Hepatocyte (in vitro differentiated cells): ENCODE results near the gene DGKI. TPM values are rescaled to one million over a fixed set of nuclear protein-coding genes. Genes with fewer than 3 reads are reported as not detected.

Experiments used
- DNase-seq: peaks from one replicate; pipeline ENCODE4 v3.0.0-alpha.2; 2016; ENCODE audit warnings: low spot score
- H2AFZ ChIP-seq: fragments of 200-600 bp; sonication (generic); 2 replicates; pipeline ENCODE4 v1.6.0; 2016; ENCODE audit warnings: antibody characterized with exemption, mild to moderate bottlenecking
- H3K27ac ChIP-seq: fragments of 200-600 bp; sonication (generic); 2 replicates; pipeline ENCODE4 v1.5.1; 2016; ENCODE audit warnings: mild to moderate bottlenecking
- H3K27me3 ChIP-seq: fragments of 200-600 bp; sonication (generic); 2 replicates; pipeline ENCODE4 v1.6.1; 2016
- H3K36me3 ChIP-seq: fragments of 200-600 bp; sonication (generic); replicated peaks from 2 replicates; pipeline ENCODE4 v1.5.1; 2016; ENCODE audit warnings: low read depth; ENCODE audit not compliant: insufficient read depth
- H3K4me1 ChIP-seq: fragments of 200-600 bp; sonication (generic); 2 replicates; pipeline ENCODE4 v1.5.1; 2016; ENCODE audit warnings: mild to moderate bottlenecking, moderate library complexity; ENCODE audit not compliant: insufficient read depth
- H3K4me2 ChIP-seq: fragments of 200-600 bp; sonication (generic); 2 replicates; pipeline ENCODE4 v1.6.0; 2016
- H3K4me3 ChIP-seq: fragments of 200-600 bp; sonication (generic); 2 replicates; pipeline ENCODE4 v1.5.1; 2016; ENCODE audit warnings: mild to moderate bottlenecking
- H3K79me2 ChIP-seq: fragments of 200-600 bp; sonication (generic); 2 replicates; pipeline ENCODE4 v1.6.0; 2017; ENCODE audit warnings: mild to moderate bottlenecking
- H3K9me2 ChIP-seq: fragments of 200-600 bp; sonication (generic); replicated peaks from 2 replicates; pipeline ENCODE4 v1.6.0; 2017; ENCODE audit warnings: mild to moderate bottlenecking; ENCODE audit not compliant: insufficient read depth
- H3K9me3 ChIP-seq: fragments of 200-600 bp; sonication (generic); 2 replicates; pipeline ENCODE4 v1.5.1; 2016; ENCODE audit warnings: low read depth, mild to moderate bottlenecking
- H4K20me1 ChIP-seq: fragments of 200-600 bp; sonication (generic); 2 replicates; pipeline ENCODE4 v1.6.0; 2016; ENCODE audit warnings: mild to moderate bottlenecking; ENCODE audit not compliant: insufficient read depth, poor library complexity, severe bottlenecking
- CTCF ChIP-seq: fragments of 200-600 bp; sonication (generic); IDR thresholded peaks from 2 replicates; pipeline ENCODE4 v1.5.1; 2016; ENCODE audit warnings: antibody characterized with exemption, mild to moderate bottlenecking; ENCODE audit not compliant: poor library complexity
- EZH2 ChIP-seq: fragments of 200-600 bp; sonication (generic); IDR thresholded peaks from 2 replicates; pipeline ENCODE4 v1.6.1; 2016; ENCODE audit warnings: antibody characterized with exemption, mild to moderate bottlenecking, borderline replicate concordance
- EZH2phosphoT487 ChIP-seq: fragments of 200-600 bp; sonication (generic); IDR thresholded peaks from one replicate; pipeline ENCODE4 v1.6.1; 2018; ENCODE audit warnings: antibody characterized with exemption, mild to moderate bottlenecking, low read depth, moderate library complexity; ENCODE audit not compliant: unreplicated experiment, severe bottlenecking
- WGBS: methylation state at CpG from one replicate; pipeline ENCODE4 v1.1.6; 2016; ENCODE audit warnings: low lambda C conversion rate; ENCODE audit errors: missing lambda C conversion rate; 5-methylcytosine and 5-hydroxymethylcytosine counted together
- polyA plus RNA-seq: library from polyadenylated mRNA; unstranded; fragments of >200 nt; fragmentation: Nextera tagmentation; extraction: Ambion mirVana; gene quantifications from 2 replicates; pipeline ENCODE4 v1.2.1, GENCODE V29; 2016
- total RNA-seq: library from RNA; depleted of rRNA; stranded (reverse); fragments of >200 nt; gene quantifications from 2 replicates; pipeline ENCODE4 v1.2.3, GENCODE V29; 2014

The DGKI gene
- total and polyA plus RNA-seq, 2 experiments from 2014 or later = 0.47 to 1.8 TPM

- no peak overlapping the region for H3K4me2 ChIP-seq
- no peak for TF ChIP-seq EZH2
- TF ChIP-seq CTCF = no peak
- no peak for TF ChIP-seq EZH2phosphoT487
- no peak for DNase-seq
Measured at GRCh38 chr7:137674048-137674447, 172.7 kb downstream of the DGKI start.

GRCh38 chr7:137671920-137672319, 174.9 kb downstream of the DGKI start:
- no peaks in the 10 kb centered on the region for H3K9me2 ChIP-seq
- WGBS = 92% methylated on average over 5 of the region's 5 CpGs
- H3K27ac ChIP-seq = no peak overlapping the region
- no peaks in the 10 kb centered on the region for H3K9me3 ChIP-seq
- DNase-seq = no peak
- no peaks in the 10 kb centered on the region for H3K79me2 ChIP-seq
- H4K20me1 ChIP-seq = no peaks in the 10 kb centered on the region
- no peak overlapping the region for H3K4me3 ChIP-seq
- H3K27me3 ChIP-seq = no peaks in the 10 kb centered on the region
- no peak overlapping the region for H3K4me2 ChIP-seq
- no peak overlapping the region for H2AFZ ChIP-seq
- TF ChIP-seq EZH2 (no peak), EZH2phosphoT487 (no peak), CTCF (no peak)
- H3K36me3 ChIP-seq = no peaks in the 10 kb centered on the region
- no peaks in the 10 kb centered on the region for H3K4me1 ChIP-seq

More at GRCh38 chr7:137674048-137674447, 172.7 kb downstream of the DGKI start:
- no peaks in the 10 kb centered on the region for H3K36me3 ChIP-seq
- no peaks in the 10 kb centered on the region for H3K9me3 ChIP-seq
- H3K27ac ChIP-seq = no peak overlapping the region
- H3K79me2 ChIP-seq = no peaks in the 10 kb centered on the region
- 90% methylated on average over 3 of the region's 3 CpGs for WGBS
- H2AFZ ChIP-seq = no peak overlapping the region
- H3K4me1 ChIP-seq = no peaks in the 10 kb centered on the region
- no peaks in the 10 kb centered on the region for H3K9me2 ChIP-seq
- H3K27me3 ChIP-seq = no peaks in the 10 kb centered on the region
- H3K4me3 ChIP-seq = no peak overlapping the region
- H4K20me1 ChIP-seq = no peaks in the 10 kb centered on the region

GRCh38 chr7:137670222-137671064, 176.3 kb downstream of the DGKI start:
- H3K27ac ChIP-seq = no peak overlapping the region
- no peak overlapping the region for H2AFZ ChIP-seq
- H3K4me2 ChIP-seq = no peak overlapping the region
- DNase-seq = no peak
- H3K27me3 ChIP-seq = no peaks in the 10 kb centered on the region
- TF ChIP-seq EZH2phosphoT487 (no peak), CTCF (no peak), EZH2 (no peak)
- no peaks in the 10 kb centered on the region for H3K36me3 ChIP-seq
- no peak overlapping the region for H3K4me3 ChIP-seq
- H3K9me2 ChIP-seq = no peaks in the 10 kb centered on the region
- no peaks in the 10 kb centered on the region for H3K79me2 ChIP-seq
- H3K9me3 ChIP-seq = no peaks in the 10 kb centered on the region
- 87% methylated on average over 7 of the region's 7 CpGs for WGBS
- H4K20me1 ChIP-seq = no peaks in the 10 kb centered on the region
- no peaks in the 10 kb centered on the region for H3K4me1 ChIP-seq
